NT2/D1 (cell line): ENCODE results near the gene KIAA1217.

ENCODE experiments used
- SUZ12 ChIP-seq: IDR thresholded peaks from 2 replicates; pipeline ENCODE4 v1.6.1; 2011; ENCODE audit not compliant: insufficient read length, insufficient read depth; ENCODE audit errors: extremely low read depth
- YY1 ChIP-seq: IDR thresholded peaks from 2 replicates; pipeline ENCODE4 v1.6.1; 2011; ENCODE audit not compliant: insufficient read length, insufficient read depth
- ZNF274 ChIP-seq: IDR thresholded peaks from 2 replicates; pipeline ENCODE4 v1.6.1; 2011; ENCODE audit warnings: mild to moderate bottlenecking, low read depth, low read length

DNA sequence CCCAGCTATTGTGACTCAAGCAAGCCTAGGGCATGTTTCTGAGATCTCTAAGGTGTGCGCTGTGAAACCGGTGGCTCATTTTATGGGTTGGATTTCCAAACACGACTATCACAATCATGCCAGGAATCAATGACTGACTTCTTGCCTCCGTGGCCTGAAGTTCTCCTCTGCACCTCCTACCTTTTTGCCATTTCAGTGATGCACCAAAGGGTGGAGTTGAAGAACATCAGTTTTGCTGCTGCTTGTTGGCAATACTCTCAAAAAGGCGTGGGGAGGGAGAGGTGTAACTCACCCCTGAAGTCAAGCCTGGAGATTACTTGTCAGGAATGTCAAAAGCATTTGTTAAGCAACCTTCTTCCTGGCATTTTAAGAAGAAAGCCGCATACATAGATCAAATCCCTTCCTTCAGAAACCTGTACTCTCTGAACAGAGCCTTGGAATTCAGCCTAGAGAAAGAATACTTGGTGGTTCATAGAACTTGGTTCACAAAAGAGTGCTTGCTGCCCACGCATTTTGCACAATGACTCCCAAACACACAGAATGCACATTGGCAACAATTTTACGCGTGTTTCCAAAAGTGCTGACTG is 41.0 kb downstream of the KIAA1217 start:
- TF ChIP-seq ZNF274, result no peak
- TF ChIP-seq YY1, result no peak
- no peak for TF ChIP-seq SUZ12
